ENCODE measurements around the gene TXNL4A. TPM values are rescaled to one million over a fixed set of nuclear protein-coding genes. Genes with fewer than 3 reads are reported as not detected.
A peak's percentile ranks its signal among the peaks of the same experiment; 100 is the strongest.

TXNL4A gene
- total RNA-seq, result 100 to 1,000 TPM in 1 of 2 donors, 10 to 100 TPM in 1; 29.9 to 101 TPM
- polyA plus RNA-seq, result 10 to 100 TPM; 84.1 to 86.2 TPM
- long read RNA-seq, donor 1, transcript TXNL4A-201 (3 exons, 3,504 nt), result major isoform, 45 of 51 reads
- long read RNA-seq, donor 1, partial matches to known transcripts, result 0 of 51 reads
- long read RNA-seq, donor 1, other reads (novel, unspliced or antisense), result 0 of 51 reads
- long read RNA-seq, donor 2, transcript TXNL4A-201 (3 exons, 3,504 nt), result major isoform, 18 of 23 reads
- long read RNA-seq, donor 2, partial matches to known transcripts, result 0 of 23 reads
- long read RNA-seq, donor 2, other reads (novel, unspliced or antisense), result 0 of 23 reads
- long read RNA-seq, donor 3, transcript TXNL4A-201 (3 exons, 3,504 nt), result major isoform, 18 of 26 reads
- long read RNA-seq, donor 3, transcript TXNL4A-203 (3 exons, 1,185 nt), result minor isoform, 6 of 26 reads
- long read RNA-seq, donor 3, partial matches to known transcripts, result 0 of 26 reads
- long read RNA-seq, donor 3, other reads (novel, unspliced or antisense), result 0 of 26 reads
- long read RNA-seq, donor 4, transcript TXNL4A-201 (3 exons, 3,504 nt), result major isoform, 24 of 30 reads
- long read RNA-seq, donor 4, partial matches to known transcripts, result 0 of 30 reads
- long read RNA-seq, donor 4, other reads (novel, unspliced or antisense), result 0 of 30 reads
- long read RNA-seq, donor 5, transcript TXNL4A-201 (3 exons, 3,504 nt), result major isoform, 62 of 74 reads
- long read RNA-seq, donor 5, partial matches to known transcripts, result 0 of 74 reads
- long read RNA-seq, donor 5, other reads (novel, unspliced or antisense), result 6 of 74 reads

GRCh38 chr18:79988451-79989194, at the start of gene TXNL4A:
Gene TXNL4A (minus strand): TSS chr18:79988563. CDS start chr18:79988392, 171 bp downstream.
- Histone ChIP-seq H3K36me3 (ENCODE audit: control insufficient read depth in 4 of 4, insufficient read depth in 4 of 4, low read length in 4 of 4) (peaks cover 2 to 5% (median 3%) of the 10 kb centered on the region in 4 donors), H3K9ac (ENCODE audit: insufficient read depth in 1 of 2, low read length in 2 of 2) (peak within 1 kb of the TSS; percentile 88 to 92), H3K4me1 (ENCODE audit: control insufficient read depth in 5 of 5, insufficient read depth in 5 of 5, low read length in 5 of 5) (peaks cover 0 to 20% (median 8%) of the 10 kb centered on the region in 5 donors), H3K27ac (ENCODE audit: low read depth in 1 of 2, low read length in 1 of 2) (peak within 1 kb of the TSS; percentile 90 to 97), H3K9me3 (ENCODE audit: control insufficient read depth in 4 of 4, insufficient read depth in 3 of 4, low read length in 3 of 4) (no peaks in the 10 kb centered on the region), H3K27me3 (ENCODE audit: control insufficient read depth in 3 of 3, insufficient read depth in 3 of 3, low read length in 2 of 3) (no peaks in the 10 kb centered on the region), H3K4me3 (peak within 1 kb of the TSS; percentile 80)
- WGBS, 2 donors, result 0% methylated on average over 61 to 71 of the region's 71 CpGs
- ATAC-seq (ENCODE audit: insufficient read depth, low FRiP score), result peak; percentile 98
- peak; percentile 85 to 94 (median 89) for DNase-seq
- TF ChIP-seq, protein P1, sequence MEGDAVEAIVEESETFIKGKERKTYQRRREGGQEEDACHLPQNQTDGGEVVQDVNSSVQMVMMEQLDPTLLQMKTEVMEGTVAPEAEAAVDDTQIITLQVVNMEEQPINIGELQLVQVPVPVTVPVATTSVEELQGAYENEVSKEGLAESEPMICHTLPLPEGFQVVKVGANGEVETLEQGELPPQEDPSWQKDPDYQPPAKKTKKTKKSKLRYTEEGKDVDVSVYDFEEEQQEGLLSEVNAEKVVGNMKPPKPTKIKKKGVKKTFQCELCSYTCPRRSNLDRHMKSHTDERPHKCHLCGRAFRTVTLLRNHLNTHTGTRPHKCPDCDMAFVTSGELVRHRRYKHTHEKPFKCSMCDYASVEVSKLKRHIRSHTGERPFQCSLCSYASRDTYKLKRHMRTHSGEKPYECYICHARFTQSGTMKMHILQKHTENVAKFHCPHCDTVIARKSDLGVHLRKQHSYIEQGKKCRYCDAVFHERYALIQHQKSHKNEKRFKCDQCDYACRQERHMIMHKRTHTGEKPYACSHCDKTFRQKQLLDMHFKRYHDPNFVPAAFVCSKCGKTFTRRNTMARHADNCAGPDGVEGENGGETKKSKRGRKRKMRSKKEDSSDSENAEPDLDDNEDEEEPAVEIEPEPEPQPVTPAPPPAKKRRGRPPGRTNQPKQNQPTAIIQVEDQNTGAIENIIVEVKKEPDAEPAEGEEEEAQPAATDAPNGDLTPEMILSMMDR (IDR thresholded peaks at IDR 0.05; ENCODE audit: control extremely low read depth, extremely low read depth), result no peak

- TF ChIP-seq, protein P1 (IDR thresholded peaks at IDR 0.05; ENCODE audit: control extremely low read depth, extremely low read depth), result no peak
- Histone ChIP-seq H3K36me3 (ENCODE audit: control insufficient read depth in 4 of 4, insufficient read depth in 4 of 4, low read length in 4 of 4) (peaks cover 3 to 15% (median 9%) of the 10 kb centered on the region in 4 donors), H3K27ac (ENCODE audit: low read depth in 1 of 2, low read length in 1 of 2) (no peak overlapping the region), H3K4me3 (no peak overlapping the region), H3K9ac (ENCODE audit: insufficient read depth in 1 of 2, low read length in 2 of 2) (no peak overlapping the region), H3K4me1 (ENCODE audit: control insufficient read depth in 5 of 5, insufficient read depth in 5 of 5, low read length in 5 of 5) (peaks cover 4 to 17% (median 8%) of the 10 kb centered on the region in 5 donors), H3K27me3 (ENCODE audit: control insufficient read depth in 3 of 3, insufficient read depth in 3 of 3, low read length in 2 of 3) (no peaks in the 10 kb centered on the region), H3K9me3 (ENCODE audit: control insufficient read depth in 4 of 4, insufficient read depth in 3 of 4, low read length in 3 of 4) (no peaks in the 10 kb centered on the region)
- 95 to 96% methylated on average over 12 of the region's 12 CpGs for WGBS, 2 donors
- ATAC-seq (ENCODE audit: insufficient read depth, low FRiP score), result no peak
- no peak for DNase-seq
Observed at GRCh38 chr18:80037300-80037699, 48.9 kb upstream of the TXNL4A start.

- Histone ChIP-seq H3K9me3 (ENCODE audit: control insufficient read depth in 4 of 4, insufficient read depth in 3 of 4, low read length in 3 of 4) (peaks cover 0 to 2% (median 0%) of the 10 kb centered on the region in 4 donors), H3K9ac (ENCODE audit: insufficient read depth in 1 of 2, low read length in 2 of 2) (no peak overlapping the region), H3K4me3 (no peak overlapping the region), H3K27me3 (ENCODE audit: control insufficient read depth in 3 of 3, insufficient read depth in 3 of 3, low read length in 2 of 3) (no peaks in the 10 kb centered on the region), H3K36me3 (ENCODE audit: control insufficient read depth in 4 of 4, insufficient read depth in 4 of 4, low read length in 4 of 4) (peaks cover 3 to 15% (median 5%) of the 10 kb centered on the region in 4 donors), H3K4me1 (ENCODE audit: control insufficient read depth in 5 of 5, insufficient read depth in 5 of 5, low read length in 5 of 5) (peaks cover 4 to 17% (median 8%) of the 10 kb centered on the region in 5 donors), H3K27ac (ENCODE audit: low read depth in 1 of 2, low read length in 1 of 2) (no peak overlapping the region)
- ATAC-seq (ENCODE audit: insufficient read depth, low FRiP score), result no peak
- no peak for DNase-seq
- TF ChIP-seq, protein P1 (IDR thresholded peaks at IDR 0.05; ENCODE audit: control extremely low read depth, extremely low read depth), result no peak
- WGBS, 2 donors, result 95% methylated on average over 7 of the region's 7 CpGs
Observed at GRCh38 chr18:80035997-80036396, 47.6 kb upstream of the TXNL4A start.
